ENCODE measurements around the gene ST8SIA2.

Gene ST8SIA2, protein sequence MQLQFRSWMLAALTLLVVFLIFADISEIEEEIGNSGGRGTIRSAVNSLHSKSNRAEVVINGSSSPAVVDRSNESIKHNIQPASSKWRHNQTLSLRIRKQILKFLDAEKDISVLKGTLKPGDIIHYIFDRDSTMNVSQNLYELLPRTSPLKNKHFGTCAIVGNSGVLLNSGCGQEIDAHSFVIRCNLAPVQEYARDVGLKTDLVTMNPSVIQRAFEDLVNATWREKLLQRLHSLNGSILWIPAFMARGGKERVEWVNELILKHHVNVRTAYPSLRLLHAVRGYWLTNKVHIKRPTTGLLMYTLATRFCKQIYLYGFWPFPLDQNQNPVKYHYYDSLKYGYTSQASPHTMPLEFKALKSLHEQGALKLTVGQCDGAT

GRCh38 chr15:92393071-92393979 is at the start of gene ST8SIA2:
Gene ST8SIA2, plus strand, starts transcription at chr15:92393881. Its CDS starts 184 bp downstream, at chr15:92394065.
- no peak for DNase-seq

DNA sequence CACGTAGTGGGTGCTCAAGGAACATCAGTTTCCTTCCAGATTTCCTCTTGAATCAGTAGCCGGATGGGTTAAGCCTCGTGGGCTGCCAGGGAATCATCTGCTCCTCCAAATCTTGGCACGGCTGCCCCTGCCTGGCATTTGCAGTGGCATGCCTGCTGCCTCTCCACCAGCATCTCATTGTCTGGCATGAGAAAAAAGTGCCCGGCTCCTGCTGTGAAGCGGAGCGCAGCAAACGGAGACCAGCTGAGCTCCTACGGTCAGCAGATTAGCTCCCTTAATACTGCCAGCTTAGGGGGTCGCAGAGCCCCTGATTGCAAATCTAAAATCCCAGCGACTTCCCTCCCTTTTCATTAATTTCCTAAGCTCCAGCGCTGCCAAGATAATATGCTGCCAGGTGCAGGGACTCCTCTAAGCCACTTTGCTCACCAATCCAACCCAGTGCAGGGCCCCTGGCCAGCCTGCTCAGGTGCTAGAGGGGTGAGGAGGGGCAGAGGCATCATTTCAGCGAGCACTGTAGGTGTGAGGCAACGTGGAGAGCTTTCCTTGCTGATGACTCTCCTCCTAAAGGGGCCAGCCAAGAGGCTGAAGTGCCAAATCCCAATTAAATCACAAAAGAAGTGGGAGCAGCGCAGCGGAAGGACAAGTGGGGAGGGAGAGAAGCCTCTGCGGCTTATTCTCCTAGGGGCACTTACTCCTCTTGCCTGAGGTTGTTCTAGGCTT is 49.6 kb upstream of the ST8SIA2 start:
- DNase-seq = no peak

DNA sequence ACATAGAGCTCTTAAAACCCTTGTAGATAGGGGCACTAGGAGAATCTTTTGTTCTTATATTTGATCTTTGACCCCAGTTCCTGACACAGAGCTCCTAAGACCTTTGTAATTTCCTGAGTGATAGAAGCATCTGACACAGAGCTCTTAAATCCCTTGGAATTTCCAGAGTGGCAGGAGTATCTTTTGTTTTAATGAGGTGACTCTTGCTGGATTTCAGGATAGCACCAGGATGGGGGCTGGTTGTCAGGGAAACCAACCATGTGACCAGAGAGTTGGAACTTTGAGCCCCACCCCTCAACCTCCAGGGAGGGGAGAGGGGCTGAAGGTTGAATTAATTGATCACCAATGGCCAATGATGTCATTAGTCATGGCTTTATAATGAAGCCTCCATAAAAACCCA is 47.6 kb upstream of the ST8SIA2 start:
- DNase-seq = no peak

DNA sequence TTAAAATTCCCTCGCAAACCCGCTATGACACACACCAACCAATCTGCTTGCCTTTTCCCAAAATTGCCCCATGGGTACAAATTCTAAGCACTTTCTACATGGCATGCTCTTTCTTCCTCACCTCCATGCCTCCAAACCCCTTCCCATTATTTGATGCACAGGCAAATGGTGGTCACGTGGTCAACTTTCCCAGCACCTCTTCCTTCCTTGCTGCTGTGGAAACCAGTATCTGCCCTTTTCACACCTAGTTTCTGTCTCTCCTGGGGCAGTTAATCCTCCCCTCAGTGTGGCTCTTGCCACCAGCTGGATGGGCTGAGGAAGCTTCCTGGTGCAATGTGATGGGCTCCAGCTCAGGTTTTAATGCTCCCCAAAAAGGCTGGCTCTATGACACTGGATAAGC is 38.4 kb upstream of the ST8SIA2 start:
- no peak for DNase-seq

DNA sequence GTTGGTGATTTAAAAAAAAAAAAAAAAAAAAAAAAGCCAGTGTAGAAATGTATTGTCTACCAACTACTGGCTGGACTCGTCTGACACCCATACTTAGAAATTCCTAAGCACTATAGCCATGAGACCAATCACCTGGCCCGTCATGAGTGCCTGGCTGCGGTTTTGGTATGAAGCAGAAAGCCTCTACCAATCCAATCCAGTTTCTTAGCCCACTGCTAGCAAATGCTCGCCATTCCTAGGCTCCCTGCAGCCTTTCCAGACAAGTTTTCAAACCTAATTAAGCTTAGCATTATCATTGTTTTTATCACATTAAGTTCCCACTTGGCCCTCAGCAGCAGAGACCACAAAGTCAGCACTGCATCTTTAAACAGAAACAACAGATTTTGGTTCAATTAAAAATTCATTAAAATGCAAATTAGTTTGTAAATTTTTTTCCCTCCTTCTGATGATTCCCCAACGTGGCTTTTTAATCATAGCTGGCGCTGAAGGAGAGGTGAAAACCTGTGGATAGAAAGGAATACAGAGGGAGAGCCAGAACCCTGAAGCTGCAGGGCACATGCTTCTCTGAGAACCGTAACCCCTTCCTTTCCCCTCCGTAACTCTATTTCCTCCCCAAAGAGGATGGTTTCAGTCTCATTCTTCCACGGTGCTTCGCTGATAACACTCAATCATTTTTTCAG is 32.2 kb upstream of the ST8SIA2 start:
- no peak for DNase-seq

- DNase-seq = no peak
Measured at GRCh38 chr15:92362001-92362350, 31.7 kb upstream of the ST8SIA2 start.

DNA sequence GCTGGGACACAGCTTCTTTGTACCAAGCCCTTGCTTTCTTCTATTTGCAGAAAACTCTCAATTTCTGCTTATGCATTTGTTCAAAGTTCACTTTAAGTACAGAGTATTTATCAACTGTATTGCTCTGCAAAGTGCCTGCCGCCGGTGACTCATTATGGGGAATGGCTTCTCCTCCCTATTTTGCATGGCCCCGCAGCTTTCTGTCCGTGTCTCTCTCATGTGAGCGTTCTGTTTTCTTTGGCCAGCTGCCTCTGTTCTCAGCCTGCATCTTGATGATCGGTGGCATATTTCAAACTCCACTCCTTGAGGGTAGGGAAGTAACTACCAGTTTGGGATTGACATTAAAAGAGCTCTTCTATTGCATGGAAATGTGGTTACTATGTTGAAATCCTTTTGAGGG is 28.6 kb upstream of the ST8SIA2 start:
- no peak for DNase-seq

- no peak for DNase-seq
Measured at GRCh38 chr15:92365906-92366305, 27.8 kb upstream of the ST8SIA2 start.

DNA sequence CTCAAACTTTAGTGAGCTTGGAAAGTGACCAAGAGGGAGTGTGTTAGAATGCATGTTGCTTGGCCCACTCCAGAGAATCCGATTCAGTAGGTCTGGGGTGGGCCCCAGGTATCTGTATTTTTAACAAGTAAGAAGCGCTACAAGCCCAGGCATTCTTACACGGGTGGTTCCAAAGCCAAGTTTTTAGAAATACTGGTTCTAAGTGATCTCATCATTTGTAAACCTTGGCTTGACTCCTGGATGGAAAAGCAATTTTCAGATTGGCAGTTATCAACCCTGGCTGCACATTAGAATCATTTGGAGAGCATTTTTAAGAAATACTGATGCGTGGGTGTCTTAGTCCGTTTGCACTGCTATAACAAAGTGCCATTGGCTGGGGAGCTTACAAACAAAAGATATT is 27.3 kb upstream of the ST8SIA2 start:
- no peak for DNase-seq

- DNase-seq = no peak
Measured at GRCh38 chr15:92375057-92375456, 18.6 kb upstream of the ST8SIA2 start.

DNA sequence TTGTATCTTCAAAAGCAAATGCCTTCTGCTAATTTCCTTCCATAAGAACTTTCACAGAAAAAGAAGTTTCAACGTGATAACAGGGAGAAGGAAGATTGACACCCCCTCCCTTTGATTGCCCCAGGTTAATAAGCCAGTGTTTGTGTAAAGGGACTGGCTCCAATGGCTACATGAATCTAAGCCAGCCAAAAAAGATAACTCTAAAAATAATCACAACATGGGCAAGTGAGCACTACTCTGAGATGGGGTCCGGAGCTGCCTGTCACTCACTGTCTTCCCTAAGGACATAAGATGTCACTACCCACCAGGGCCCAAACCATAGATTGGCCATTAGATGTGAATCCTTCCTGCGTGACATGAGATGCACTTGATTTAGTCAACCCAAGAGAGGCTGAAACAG is 17.6 kb upstream of the ST8SIA2 start:
- DNase-seq = no peak

GRCh38 chr15:92377083-92377789 is 16.4 kb upstream of the ST8SIA2 start:
- DNase-seq = no peak

DNA sequence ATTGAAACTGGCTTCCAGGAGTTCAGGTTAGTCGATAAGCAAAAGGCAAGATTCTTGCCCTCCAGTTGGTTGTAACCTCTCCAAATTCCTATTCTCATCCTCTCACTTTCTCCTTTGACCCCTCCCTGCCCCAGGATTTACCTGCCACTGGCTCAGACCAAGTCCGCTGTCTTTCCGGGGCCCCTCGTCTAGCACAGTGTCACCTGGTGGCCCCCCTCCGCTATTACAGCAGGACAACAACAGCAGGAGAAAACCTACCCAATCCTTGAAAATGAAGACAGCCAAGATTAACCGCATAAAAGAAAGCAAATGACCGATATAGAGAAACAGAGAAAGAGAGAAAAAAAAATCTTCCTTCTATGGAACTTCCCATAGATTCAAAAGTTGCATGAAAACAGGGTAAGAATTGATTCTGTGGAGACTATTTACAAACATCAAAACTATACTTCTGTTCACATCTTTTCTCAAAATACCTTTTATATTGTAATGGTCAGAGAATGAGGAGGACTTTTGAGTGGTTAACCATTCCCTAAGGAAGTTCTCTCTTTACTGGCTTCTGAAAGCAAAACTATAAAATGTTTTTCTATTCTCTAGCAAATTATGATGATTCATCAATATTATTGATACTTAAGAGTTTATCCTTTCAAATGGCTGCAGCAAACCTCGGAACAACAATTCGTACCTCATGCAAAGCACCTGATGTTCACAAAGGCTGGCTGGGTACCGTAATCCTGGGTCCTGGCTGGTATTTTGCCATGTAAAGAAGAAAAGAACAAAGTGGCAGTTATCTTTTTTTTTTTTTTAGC is 10.0 kb upstream of the ST8SIA2 start:
- no peak for DNase-seq

- no peak for DNase-seq
Measured at GRCh38 chr15:92384381-92384780, 9.3 kb upstream of the ST8SIA2 start.

DNA sequence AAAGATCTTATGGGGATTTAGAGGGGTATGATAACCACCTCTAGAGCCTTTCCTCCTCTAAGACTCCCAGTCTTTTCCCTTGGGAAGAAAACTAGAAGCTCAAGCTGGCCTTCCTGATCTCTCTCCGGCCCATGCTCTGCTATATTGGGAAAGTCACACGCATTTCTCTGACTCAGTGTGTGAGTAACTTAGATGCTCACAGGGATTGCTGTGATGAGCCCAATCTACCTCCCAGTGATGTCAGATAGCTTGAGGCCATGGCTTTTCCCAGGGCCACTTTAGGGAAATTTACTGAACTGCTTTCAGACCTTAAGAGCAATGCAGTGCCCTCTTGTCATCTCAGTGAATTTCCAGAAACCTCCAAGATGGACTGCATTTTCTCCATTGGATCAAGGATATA is 8.6 kb upstream of the ST8SIA2 start:
- DNase-seq = no peak

DNA sequence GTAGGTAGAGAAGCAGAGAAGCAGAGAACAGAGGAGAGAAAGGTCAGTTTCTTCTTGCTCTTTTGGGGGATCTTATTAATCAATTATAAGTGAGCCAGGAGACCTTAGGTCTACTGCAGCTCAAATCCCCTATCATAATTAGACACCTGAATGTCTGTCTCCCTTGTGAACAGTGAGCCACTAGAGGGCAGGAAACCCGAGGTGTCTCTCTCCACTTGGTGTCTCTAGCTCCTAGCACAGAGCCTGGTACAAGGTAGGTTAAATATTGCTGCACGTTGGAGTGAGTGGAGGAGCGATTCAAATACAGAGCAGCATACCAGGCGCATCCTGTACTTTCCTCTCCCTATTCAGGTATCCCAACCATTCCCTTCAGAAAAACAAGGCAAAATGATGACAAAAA is 2.0 kb upstream of the ST8SIA2 start:
- DNase-seq = no peak

GRCh38 chr15:92392462-92392861 is 1.2 kb upstream of the ST8SIA2 start:
- DNase-seq = no peak

GRCh38 chr15:92393980-92394308 is 263 bp downstream of the ST8SIA2 start:
- no peak for DNase-seq

DNA sequence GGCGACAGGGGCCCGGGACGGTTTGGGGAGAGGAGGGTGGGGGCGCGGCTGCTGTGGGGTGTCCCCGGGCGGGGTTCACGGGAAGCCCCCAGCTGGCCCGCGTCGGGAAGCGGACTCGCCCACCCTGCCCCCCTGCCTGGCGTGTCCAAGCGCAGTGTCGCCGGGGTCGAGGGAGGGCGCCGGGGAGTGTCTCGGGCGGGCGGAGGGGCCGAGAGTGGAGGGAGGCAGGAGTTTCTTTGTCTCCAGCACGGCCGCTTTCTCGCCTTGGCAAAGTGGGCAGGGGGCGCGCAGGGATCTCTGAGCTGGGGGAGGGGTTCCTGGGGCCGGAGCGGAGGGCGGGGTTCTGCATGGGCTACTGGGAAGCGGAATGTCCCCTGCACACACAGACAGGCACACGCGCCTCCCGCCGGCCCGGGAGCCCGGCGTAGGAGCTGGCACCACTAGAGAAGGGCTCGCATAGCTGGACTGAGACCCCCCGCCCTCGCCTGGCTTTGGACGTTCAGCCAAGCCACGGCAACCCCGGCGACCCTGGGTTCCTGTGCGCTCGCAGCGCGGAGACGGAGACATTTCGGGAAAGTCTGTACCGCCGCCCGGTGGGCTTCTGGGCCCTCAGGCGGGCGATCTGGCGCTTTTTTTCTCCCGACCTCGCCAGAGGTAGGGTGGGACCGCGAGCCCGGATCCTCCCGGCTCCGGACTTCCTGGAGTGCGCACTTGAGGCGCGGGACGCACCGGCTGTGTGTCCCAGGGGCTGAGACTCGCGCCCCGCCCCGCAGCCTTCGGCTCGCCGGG is 822 bp downstream of the ST8SIA2 start:
- DNase-seq = no peak

DNA sequence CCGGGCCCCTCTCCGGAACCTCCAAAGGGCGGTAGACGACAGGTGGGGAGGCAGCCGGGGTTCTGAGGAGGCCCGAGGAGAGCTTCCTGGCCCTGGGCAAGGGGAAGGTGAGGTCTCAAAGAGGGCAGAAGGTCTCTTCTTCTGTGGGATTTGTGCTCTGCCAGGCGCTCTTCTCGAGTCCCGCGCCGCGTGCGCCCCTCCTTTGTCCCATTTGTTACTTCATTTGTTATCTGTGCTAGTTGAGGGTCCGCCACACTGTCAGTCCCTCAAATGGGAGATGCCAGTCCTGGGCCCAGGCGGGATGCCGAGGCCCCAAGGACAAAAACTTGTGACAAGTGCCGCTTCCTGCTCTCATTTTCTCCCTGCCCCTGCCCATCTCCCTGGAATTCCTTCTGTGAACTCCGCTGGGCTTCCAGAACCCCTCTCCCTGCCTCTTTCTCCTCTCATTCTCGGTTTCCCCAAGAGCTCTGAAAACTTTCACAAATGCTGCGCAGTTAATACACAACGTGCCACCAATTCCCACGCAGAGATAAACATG is 1.5 kb downstream of the ST8SIA2 start:
- DNase-seq = no peak

Data from activated CD8-positive, alpha-beta memory T cell treated with anti-CD3 and anti-CD28 coated beads for 24 hours (primary cell).